HG02970 (cell line): ENCODE measurements around the gene FNDC11.
"Not testable (repeated sequence)": the region's sequence is repeated elsewhere in the genome, so short reads cannot be mapped to it uniquely, and the experiment has no call there.

Experiments
- ATAC-seq: cut with Tn5 transposase; IDR thresholded peaks from one replicate; pipeline ENCODE4 v1.9.1; 2021; ENCODE audit warnings: mild to moderate bottlenecking, moderate library complexity, moderate number of reproducible peaks; ENCODE audit not compliant: unreplicated experiment, low FRiP score

The FNDC11 gene

GRCh38 chr20:63565021-63565698 lies 11.2 kb downstream of the FNDC11 start:
- ATAC-seq = no peak

GRCh38 chr20:63565699-63566335 lies 11.9 kb downstream of the FNDC11 start:
- ATAC-seq = no peak

GRCh38 chr20:63566395-63567135 lies 12.6 kb downstream of the FNDC11 start:
- no peak for ATAC-seq

GRCh38 chr20:63567136-63567385 lies 13.1 kb downstream of the FNDC11 start:
- ATAC-seq = no peak

DNA sequence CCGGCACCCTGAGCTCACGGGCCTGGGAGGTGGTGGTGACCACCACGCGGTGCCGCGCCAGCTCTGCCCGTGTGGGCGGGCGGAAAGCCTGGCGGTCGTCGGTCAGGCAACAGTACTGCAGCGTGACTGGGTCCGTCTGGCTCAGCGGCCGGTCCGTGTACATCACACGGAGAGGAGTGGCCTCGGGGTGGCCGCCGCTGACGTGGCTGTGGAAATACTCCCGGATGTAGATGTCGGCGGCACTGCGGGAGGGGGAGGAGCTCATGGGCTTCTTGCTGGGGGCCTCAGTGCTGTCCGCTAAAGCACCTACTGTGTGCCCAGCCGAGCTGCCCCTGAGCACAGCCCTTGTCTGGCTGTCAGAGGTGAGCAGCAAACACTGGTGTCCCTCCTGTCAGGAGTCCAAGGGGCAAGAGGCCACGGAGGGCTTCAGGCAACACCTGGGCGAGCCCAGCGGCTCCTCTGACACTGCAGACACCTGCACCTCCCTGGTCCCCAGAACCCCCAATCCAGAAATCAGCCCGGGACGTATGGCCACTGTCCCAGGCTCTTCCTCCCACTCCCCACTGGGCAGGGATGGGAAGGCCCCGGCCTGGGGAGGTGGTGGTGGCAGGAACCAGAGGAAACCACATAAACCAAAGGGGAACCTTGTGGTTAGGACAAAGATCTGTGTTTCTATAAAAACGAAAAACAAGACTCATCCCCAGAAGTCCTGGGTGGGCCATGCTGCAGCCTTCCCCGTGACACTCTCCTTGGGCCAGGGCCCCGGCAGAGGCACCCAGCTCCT lies 13.6 kb downstream of the FNDC11 start:
- peak; percentile 62 for ATAC-seq

DNA sequence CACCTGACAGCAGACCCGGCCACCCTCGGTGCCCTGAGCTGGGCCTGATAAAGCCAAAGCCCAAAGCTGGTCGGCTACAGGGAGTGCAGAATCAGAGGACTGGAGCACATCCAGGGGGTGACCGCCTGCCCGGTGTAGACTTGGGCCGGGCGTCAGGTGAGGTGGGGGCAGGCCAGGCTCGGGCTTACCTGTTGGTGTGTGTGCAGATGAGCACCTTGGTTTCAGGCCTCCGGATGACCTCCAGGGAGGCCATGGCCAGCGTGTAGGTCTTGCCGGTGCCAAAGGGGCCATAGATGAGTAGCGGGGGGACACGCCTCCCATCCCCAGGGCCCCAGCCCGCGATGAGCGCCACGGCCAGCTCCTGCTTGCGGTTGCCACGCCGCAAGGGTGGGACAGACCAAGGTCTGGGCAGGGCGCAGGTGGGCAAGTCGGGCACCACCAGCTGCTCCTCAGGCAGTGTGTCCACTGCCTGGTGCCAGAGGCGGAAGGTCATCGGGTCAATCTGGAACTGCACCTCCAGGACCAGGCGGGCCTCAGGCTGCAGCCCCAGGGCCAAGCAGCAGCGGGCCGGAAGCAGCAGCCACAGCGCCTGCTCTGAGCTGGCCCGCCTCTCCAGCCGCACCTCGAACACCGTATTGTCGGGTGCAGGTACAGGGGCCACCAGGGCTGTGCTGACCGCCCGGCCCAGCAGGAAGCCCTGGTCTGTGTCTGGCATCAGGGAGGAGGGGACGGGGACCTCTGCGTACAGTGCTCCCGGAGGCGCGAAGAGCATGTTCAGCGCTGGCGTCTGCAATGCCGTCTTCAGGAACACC lies 14.4 kb downstream of the FNDC11 start:
- ATAC-seq = peak; percentile 39

GRCh38 chr20:63568986-63569949 lies 15.3 kb downstream of the FNDC11 start:
- no peak for ATAC-seq

- no peak for ATAC-seq
These were observed 16.5 kb downstream of the FNDC11 start for GRCh38 chr20:63570281-63571086.

DNA sequence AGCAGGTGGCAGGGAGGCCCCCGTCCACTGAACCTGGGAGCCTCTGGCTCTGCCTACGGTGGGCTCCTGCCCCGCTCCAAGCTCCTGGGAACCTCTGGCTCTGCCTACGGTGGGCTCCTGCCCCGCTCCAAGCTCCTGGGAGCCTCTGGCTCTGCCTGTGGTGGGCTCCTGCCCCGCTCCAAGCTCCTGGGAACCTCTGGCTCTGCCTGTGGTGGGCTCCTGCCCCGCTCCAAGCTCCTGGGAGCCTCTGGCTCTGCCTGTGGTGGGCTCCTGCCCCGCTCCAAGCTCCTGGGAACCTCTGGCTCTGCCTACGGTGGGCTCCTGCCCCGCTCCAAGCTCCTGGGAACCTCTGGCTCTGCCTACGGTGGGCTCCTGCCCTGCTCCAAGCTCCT lies 17.1 kb downstream of the FNDC11 start:
- not testable (repeated sequence) for ATAC-seq

DNA sequence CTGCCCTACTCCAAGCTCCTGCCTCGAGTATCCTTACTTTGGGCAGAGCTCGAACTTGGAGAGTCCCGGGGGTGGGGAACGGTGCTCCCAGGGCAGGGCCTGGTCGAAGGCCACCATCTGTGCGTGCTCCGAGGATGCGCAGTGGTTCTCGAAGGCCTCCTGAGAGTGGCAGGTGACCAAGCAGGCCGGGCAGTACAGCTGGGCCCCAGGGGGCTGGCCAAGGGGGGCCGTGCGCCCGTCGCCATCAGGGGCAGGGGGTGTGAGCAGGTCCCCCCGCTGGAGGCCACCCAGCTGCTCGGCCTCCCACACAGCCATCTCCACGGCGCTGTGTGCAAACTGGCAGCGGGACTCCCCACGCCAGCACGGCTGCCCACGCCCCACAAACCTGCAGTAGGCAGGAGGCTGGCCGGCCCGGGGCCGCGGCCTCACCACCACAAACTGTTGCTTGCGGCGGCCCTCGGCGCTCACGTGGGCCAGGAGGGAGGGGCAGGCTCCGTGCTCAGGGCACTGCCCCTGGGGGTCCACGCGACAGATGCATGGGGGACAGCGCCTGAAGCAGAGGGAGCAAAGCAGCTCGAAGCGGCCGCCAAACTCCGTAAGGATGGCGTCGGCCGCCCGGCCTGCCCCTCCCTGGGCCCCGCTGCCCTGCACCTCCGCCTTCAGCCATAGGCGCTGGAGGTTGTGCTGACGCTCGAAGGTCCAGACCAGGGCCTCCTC lies 18.3 kb downstream of the FNDC11 start:
- no peak for ATAC-seq

GRCh38 chr20:63572788-63573646 lies 19.1 kb downstream of the FNDC11 start:
- no peak for ATAC-seq

- ATAC-seq = no peak
These were observed 19.7 kb downstream of the FNDC11 start for GRCh38 chr20:63573647-63574131.

DNA sequence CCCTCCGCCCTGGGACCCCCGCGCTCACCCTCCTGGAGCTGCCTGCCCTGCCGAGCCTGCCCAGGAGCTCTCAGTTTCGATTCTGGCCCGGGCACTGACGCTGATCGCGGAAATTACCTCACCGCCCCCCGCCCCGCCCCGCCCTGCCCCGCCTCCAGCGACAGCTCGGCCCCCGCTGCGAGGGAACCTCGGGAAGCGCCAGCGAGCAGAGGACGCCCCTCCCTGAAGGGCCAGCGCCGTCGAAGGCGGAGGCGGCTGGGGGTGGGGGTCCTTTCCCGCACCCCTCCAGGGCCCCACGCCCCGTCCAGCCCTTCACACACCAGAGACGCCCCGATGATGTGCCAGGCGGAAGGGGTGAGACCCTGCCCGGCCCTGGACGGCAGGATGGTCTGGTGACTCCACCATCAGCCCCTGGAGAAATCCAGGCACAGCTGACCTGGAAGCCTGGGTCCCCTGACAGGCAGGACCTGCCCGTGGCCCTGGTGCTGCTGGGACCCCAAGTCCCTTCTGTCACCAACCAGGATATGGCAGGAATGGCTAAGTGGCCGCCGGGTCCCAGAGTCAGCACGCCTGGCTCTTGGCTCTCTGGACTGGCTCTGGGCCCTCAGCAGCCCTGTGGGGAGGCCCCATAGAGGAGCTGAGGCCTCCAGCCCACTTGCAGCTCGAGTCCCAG lies 20.3 kb downstream of the FNDC11 start, which contains the start of gene HELZ2:
Gene HELZ2, minus strand, starts transcription at position 84 of the 673 bp plus-strand sequence. CDS start 1,854 bp downstream, outside the sequence.
- no peak for ATAC-seq

- no peak for ATAC-seq
These were observed 21.1 kb downstream of the FNDC11 start for GRCh38 chr20:63574829-63575743.

- no peak for ATAC-seq
These were observed 22.4 kb downstream of the FNDC11 start for GRCh38 chr20:63576311-63576710.
